Measurements from ENCODE around the gene PLEKHG4B. TPM values are rescaled to one million over a fixed set of nuclear protein-coding genes. Genes with fewer than 3 reads are reported as not detected.
"Not testable (repeated sequence)": the region's sequence is repeated elsewhere in the genome, so short reads cannot be mapped to it uniquely, and the experiment has no call there.

Gene PLEKHG4B
- total RNA-seq, 1 donor from 2014 or later = 3.3 TPM

- no peak for DNase-seq
Measured at GRCh38 chr5:200985-201384, 109.0 kb downstream of the PLEKHG4B start.

DNA sequence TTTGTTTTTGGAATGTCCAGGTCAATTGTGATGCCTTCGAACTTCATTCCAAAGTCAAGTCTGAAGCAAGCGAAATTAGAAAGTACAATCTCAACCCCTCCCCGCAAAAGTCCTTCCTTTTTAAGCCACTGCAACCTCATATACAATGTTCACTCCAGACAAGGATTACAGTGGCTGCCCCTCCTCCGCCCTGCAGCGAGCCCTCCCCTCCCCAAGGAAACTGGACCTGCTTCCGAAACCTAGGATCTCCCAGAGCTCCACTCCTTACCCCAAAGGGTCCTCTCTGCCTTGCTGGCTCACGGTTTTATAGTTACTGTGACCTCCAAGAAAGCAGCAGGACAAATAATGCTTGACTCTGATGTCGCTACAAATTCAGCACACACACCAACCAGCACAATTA lies 109.7 kb downstream of the PLEKHG4B start:
- no peak for DNase-seq

DNA sequence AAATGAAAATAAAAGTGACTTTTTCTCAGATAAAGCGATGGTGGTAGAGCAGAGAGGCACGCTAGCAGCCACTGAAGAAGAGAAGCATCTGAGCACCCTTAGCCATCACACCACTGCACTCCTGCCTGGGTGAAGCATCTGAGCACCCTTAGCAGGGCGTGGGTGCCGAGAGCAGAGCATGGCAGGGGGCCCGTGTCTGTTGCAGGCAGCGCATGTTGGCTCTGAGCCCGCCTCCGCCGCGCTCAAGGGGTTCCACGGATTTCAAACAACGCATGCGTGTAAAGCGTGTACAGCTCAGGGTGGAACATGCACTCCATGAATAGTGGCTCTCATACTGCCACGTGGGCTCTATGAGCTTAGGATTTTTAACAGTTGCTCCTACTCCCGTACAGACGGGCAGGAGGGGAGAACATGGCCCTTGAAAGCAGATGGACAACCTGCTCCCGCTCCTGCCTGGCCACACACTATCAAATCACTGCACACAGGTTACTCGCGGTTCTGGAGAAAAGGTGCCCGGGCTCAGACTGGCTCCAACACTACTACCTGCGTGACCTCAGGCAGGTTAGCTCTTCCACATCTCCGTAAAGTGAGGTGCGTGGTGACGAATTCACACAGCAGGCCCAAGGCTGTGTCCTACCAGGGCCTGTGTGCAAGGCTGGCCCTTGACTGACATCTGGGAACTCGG lies 111.4 kb downstream of the PLEKHG4B start:
- DNase-seq = no peak

- DNase-seq = no peak
Measured at GRCh38 chr5:204001-204400, 112.0 kb downstream of the PLEKHG4B start.

DNA sequence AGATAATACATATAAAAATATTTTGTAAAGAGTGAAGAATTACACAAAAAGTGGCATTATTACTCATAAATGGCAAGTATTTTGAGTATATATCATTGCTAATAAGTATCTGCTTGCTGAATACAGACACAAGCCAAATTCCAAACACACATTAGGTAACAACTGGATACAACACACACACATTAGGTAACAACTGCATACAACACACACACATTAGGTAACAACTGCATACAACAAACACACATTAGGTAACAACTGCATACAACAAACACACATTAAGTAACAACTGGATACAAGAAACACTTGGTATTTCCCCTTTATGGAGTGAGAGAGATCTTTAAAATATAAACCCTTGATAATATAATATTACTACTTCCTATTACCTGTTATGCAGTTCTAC lies 112.5 kb downstream of the PLEKHG4B start:
- DNase-seq = no peak

GRCh38 chr5:204966-205670 lies 113.2 kb downstream of the PLEKHG4B start:
- no peak for DNase-seq

GRCh38 chr5:206406-206805 lies 114.4 kb downstream of the PLEKHG4B start:
- DNase-seq = no peak

DNA sequence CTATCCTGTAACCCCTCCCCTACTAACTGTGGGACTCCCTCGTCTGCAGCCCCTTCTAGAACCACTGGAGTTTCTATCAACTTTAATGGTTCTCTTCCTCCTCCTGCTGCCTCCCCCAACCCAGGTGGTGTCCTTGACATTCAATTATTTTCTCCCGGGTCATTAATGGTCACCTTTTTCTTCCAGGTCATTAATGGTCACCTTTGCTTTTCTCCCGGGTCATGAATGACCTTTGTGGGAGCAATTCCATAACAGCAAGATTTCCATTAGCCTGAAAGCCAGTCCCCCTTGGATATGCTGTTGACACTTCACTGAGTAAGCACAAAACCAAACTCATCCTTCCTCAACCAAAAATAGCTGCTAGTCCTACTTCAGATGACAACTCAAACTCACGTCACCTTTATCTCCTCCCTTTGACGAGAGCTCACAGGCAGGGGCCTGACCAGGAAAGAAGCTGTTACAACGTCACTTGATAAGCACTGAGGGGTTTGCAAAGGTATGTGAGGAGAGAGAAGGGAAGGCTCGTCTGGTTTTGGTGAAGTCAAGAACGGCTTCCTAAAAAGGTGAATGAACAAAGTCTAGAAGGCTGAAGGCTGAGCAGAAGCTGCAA lies 115.1 kb downstream of the PLEKHG4B start:
- no peak for DNase-seq

DNA sequence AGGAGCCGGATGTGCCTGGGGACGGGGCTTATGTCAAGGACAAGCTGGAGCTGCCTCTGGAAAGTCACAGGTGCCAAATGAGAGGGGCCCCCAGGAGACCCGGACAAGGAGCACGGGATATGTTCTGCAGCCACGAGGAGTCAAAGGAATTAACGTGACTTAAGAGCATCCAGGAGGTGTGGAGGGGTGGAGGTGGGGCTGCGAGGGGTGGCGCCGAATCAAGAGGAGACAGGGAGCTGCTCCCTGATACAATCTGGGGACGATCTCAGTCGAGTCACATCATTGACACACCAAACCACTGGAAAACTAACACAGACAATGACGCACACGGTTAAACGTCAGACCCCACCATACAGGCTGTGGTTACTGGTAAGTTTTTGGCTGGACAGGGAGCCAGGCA lies 115.6 kb downstream of the PLEKHG4B start:
- no peak for DNase-seq

GRCh38 chr5:208449-209114 lies 116.6 kb downstream of the PLEKHG4B start:
- DNase-seq = no peak

GRCh38 chr5:213803-214395 lies 121.9 kb downstream of the PLEKHG4B start:
- no peak for DNase-seq

DNA sequence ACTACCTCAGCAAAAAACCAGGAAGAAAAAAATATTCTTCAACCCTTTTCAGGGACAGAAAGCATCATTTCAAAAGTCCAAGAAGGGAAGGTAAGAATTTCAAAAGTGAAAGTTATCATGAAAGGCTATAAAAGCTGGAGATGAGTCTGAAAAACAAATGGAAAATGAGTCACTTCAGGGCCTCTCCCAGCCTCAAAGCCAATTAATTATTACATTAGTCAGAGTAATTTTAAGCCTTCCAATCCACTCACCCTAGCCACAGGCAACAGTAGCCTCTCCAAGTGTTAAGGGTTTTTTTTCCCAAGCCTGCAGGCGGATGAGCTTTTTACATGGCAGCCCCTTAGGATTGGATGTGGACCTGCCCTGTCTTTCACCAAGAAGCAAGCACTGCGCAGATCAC lies 123.3 kb downstream of the PLEKHG4B start:
- not testable (repeated sequence) for DNase-seq

DNA sequence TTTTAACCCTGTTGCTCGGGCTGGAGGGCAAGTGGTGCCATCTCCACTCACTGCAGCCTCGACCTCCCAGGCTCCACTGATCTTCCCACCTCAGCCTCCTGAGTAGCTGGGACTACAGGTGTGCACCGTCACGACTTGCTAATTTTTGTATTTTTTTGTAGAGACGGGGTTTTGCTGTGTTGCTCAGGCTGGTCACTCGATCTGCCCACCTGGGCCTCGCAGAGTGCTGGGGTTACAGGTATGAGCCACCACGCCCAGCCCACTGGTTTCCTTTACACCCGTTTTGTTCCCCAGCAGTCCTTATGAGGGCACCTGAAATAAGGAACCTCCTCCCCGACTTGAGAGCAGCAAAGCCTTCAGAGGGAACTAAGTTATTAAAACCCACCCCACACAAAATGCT lies 124.1 kb downstream of the PLEKHG4B start:
- DNase-seq = not testable (repeated sequence)

DNA sequence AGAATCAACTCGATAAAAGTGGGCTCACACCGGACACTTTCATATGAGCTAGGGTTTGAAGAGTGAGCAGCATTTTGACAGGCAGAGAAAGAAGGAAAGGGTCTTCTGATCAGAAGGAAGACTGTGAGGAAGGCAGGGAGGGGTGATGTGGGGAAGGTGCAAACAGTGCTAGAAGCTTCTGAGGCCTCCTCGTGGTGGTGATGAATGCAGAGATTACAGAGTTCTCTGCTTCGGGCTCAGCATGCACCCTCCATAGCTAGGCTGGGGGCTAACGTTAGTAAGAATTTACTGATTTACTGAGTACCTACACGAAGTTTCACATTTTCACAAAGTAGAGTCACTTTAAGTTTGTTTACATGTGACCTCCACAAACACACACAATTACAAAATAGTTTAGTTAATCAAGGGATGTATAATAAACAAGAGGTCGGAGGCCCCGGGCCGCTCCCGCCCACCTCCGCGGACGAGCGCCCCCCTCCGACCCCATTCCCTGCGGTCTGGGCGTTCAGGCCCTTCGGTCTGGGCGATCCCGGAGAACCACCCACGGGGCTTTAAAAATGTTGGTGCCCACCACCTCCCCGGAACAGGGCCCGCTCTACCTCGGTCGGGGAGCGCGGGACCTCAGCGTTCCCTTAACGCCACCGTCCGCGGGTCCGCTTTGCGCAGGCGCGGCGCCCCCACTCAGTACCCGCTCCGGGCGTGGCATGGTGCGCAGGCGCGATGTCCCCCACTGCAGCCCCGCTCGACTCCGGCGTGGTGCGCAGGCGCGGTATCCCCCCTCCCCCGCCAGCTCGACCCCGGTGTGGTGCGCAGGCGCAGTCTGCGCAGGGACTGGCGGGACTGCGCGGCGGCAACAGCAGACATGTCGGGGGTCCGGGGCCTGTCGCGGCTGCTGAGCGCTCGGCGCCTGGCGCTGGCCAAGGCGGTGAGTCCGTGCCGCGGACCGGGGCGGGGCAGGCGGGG lies 125.8 kb downstream of the PLEKHG4B start, which contains the start of the genes CCDC127 and SDHA:
CCDC127 (minus strand) TSS at position 660 of the 963 bp plus-strand sequence. CDS start 1,304 bp downstream, outside the sequence.
SDHA (plus strand) TSS at position 827 of the 963 bp plus-strand sequence; CDS start at position 863, 36 bp downstream.
- peak; percentile 99 for DNase-seq

- DNase-seq = peak; percentile 28
Measured at GRCh38 chr5:218457-219291, 126.7 kb downstream of the PLEKHG4B start.

DNA sequence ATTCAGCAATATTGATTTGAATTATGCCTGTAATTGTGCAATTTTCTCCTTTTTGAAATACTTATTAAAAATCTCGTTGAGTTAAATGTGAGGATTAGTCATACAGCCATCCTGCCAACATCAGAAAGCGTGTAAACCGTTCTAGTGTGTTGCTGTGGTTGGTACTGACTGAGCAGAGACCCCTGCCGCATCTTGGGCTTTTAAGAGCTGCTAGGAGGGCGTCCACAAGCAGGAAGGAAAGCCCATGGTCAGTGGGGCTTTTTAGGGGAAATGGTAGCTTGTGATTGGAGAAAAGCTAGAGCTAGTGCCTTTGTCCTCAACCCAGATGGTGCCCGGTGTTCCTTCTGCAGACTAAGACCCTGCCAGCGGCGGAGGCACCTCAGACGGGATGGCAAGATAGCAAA lies 127.5 kb downstream of the PLEKHG4B start:
- DNase-seq = peak; percentile 27

DNA sequence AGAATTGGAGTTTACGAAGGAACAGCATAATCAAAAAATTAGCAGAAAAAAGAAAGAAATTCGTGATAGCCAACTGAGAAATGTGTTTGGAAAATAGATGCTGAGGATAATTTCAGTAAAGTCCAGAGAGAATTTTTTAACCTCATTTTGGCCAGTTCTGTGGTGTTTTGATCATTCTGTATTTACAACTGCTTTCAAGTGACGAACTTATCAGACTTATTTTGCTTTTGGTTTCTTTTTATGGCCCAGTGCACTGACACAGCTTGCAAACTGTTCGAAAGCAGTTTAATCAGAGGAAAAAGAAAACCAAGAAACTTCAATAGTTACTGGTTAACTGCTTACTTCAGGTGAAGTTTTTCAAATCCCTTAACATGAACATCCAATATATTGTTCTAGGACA lies 128.0 kb downstream of the PLEKHG4B start:
- no peak for DNase-seq

GRCh38 chr5:222951-223715 lies 131.2 kb downstream of the PLEKHG4B start:
- DNase-seq = not testable (repeated sequence)

DNA sequence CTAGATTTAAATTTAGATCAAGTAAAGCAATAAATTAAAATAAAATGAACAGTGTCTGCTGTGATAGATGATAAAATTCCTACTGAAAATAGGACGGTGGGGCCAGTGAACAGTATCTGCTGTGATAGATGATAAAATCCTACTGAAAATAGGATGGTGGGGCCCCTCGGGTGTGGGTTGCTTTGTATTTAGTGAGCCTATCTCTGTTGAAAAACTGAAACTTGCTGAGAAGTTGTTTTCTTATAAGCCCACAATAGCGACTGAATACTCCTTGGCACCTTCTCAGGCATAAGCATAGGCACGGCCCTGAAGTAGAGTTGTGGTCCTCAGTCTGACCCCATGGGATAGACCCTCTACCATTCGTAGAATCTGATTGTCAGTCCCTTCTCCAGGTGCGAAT lies 131.8 kb downstream of the PLEKHG4B start:
- no peak for DNase-seq

Measured in tongue (tissue), 2 donors.